HG03108 (cell line): ENCODE data around the gene PDPR.
"Not testable (repeated sequence)": the region's sequence is repeated elsewhere in the genome, so short reads cannot be mapped to it uniquely, and the experiment has no call there.

ENCODE experiments used
- ATAC-seq: cut with Tn5 transposase; IDR thresholded peaks from one replicate; pipeline ENCODE4 v1.9.1; 2021; ENCODE audit warnings: moderate library complexity; ENCODE audit not compliant: unreplicated experiment

The PDPR gene

DNA sequence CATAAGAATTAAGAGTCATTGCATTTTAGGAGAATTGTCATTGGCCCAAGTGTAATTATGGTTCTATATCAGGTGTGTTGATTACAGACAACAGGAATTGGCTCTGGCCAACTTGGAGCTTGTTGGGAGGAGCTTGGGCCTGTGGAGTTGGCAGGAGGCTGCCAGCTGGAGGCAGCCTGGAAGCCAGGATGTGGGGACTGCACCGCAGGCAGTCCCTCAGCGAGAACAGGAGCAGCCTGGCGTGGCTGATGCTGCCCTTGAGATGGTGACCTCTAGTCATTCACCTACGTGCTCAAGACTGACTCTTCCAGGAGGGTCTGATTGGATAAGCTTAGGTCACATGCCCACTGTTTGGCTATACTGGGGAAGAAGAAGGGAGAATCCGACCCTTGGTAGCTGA, 13.6 kb downstream of the PDPR start:
- not testable (repeated sequence) for ATAC-seq

DNA sequence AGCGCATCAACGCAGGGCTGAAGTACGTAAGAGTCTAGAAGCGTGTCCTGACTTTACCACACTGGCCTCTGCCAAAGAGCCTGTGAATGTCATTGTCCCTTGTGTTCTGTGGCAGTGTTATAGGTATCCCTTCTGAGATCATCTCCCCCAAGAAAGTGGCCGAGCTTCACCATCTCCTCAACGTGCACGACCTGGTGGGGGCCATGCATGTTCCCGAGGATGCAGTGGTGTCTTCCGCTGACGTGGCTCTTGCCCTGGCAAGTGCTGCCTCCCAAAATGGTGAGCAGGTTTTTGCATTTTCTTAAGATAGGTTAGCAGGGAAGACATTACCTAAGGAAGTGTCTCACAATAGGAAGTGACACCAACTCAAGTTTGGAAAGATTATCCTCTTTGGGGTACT, 14.7 kb downstream of the PDPR start:
- ATAC-seq: not testable (repeated sequence)

DNA sequence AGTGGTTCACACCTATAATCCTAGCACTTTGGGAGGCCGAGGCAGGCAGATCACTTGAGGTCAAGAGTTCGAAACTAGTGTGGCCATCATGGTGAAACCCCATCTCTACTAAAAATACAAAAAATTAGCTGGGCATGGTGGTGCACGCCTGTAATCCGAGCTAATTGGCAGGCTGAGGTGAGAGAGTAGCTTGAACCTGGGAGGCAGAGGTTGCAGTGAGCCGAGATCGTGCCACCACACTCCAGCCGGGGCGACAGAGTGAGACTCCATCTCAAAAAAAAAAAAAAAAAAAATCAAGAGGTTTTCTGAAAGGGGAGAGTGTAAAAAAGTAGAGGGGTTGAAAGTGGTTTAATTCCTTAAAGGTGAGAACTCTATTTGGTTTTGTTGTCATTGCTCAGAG, 21.7 kb downstream of the PDPR start:
- not testable (repeated sequence) for ATAC-seq

DNA sequence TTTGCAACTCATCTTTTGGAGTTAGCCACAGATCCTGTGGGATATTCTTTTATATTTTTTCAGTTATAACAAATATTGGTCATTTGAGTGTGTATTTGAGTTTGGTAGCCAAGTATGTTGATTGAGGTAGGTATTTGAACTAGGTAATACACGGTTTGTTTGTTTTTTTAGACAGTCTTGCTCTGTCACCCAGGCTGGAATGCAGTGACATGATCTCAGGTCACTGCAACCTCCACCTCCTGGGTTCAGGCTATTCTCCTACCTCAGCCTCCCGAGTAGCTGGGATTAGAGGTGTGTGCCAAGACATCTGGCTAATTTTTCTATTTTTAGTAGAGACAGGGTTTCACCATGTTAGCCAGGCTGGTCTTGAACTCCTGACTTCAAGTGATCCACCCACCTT, 22.5 kb downstream of the PDPR start:
- ATAC-seq: not testable (repeated sequence)

GRCh38 chr16:70142739-70143138, 28.6 kb downstream of the PDPR start:
- ATAC-seq: not testable (repeated sequence)

- ATAC-seq: not testable (repeated sequence)
Measured at GRCh38 chr16:70143231-70143895, 29.2 kb downstream of the PDPR start.

DNA sequence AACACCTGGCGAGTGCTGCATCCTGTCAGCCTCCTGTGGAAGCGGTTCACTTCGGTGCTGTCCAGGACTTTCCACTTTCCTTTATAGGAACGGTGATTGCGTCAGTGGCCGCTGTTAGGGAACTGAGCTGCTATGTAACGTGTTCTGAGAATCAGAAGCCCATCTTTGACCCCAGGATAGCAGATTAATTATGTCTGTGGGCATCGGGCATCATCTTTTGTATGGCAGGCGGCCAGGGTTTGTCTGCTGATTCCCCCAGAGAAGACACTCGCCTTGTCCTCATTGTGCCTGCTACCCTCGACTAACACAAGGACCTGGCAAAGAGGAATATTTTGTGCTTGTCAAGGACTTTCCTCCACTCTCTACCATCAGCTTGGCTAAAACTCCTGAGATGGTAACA, 33.7 kb downstream of the PDPR start:
- not testable (repeated sequence) for ATAC-seq

DNA sequence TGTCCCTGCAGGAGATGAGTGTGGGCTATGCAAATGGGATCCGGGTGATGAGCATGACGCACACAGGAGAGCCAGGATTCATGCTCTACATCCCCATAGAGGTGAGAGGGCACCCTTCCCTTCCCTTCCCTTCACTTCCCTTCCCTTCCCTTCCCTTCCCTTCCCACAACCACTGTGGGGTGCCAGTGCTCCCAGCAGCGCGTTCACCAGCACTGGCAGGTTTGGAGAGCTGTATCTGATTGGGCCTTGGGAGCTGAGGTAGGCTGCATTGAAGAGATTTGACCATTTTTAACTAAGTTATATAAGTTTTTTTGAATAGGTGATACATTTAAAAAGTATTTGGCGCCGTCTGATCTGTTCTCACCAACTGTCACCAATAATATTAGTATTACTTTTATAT, 34.3 kb downstream of the PDPR start:
- ATAC-seq: not testable (repeated sequence)

GRCh38 chr16:70149296-70149695, 35.2 kb downstream of the PDPR start:
- not testable (repeated sequence) for ATAC-seq

DNA sequence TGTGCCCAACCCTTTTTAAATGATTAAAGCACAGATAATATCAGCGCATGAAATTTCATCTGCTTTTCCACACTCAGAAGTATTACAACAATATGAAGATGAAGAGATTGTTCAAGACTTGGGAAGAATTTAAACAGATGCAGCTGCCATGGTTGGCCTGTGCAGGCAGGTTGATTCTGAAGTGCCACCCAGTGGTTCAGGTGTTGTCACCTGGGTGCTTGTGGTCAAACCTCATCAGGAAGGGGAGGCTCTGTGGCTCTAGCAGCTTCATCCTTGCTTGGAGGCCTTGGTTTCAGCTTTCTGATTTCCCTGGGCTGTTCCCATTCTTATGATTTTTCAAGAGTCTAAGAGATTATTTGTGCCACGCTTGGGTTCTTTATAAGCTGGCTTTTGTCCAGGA, 37.3 kb downstream of the PDPR start:
- no peak for ATAC-seq

- ATAC-seq: no peak
Measured at GRCh38 chr16:70151941-70152509, 37.9 kb downstream of the PDPR start.

GRCh38 chr16:70152578-70153302, 38.6 kb downstream of the PDPR start:
- no peak for ATAC-seq

DNA sequence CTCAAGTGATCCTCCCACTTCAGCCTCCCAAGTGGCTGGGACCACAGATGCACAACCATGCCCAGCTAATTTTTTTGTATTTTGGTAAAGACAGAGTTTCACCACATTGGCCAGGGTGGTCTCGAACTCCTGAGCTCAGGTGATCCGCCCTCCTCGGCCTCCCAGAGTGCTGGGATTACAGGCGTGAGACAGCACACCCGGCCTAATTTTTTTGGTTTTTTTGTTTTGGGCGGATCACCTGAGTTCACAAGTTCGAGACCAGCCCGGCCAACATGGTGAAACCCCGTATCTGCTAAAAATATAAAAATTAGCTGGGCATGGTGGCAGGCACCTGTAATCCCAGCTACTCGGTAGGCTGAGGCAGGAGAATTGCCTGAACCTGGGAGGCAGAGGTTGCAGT, 40.6 kb downstream of the PDPR start:
- not testable (repeated sequence) for ATAC-seq

GRCh38 chr16:70156207-70156978, 42.3 kb downstream of the PDPR start:
- ATAC-seq: no peak

DNA sequence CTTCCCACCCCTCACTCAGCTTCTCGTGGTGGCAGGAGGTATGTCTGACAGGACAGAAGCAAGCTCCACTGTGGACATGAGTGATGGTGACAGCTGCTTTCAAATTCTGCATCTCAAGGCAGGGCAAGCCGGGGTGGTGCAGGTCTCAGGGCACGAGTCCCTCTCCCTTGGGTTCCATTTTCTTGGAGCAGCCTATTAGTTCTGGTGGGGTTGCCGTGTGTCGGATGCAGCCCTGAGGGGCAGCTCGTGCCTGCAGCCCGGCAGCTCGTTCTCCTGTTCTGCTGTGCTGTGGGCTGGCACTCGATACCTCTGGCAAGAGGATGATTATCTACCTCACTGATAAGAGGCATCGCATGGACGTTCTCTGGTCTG, 43.0 kb downstream of the PDPR start:
- ATAC-seq: no peak

GRCh38 chr16:70157477-70158260, 43.5 kb downstream of the PDPR start:
- no peak for ATAC-seq

GRCh38 chr16:70158261-70158939, 44.3 kb downstream of the PDPR start:
- ATAC-seq: no peak

DNA sequence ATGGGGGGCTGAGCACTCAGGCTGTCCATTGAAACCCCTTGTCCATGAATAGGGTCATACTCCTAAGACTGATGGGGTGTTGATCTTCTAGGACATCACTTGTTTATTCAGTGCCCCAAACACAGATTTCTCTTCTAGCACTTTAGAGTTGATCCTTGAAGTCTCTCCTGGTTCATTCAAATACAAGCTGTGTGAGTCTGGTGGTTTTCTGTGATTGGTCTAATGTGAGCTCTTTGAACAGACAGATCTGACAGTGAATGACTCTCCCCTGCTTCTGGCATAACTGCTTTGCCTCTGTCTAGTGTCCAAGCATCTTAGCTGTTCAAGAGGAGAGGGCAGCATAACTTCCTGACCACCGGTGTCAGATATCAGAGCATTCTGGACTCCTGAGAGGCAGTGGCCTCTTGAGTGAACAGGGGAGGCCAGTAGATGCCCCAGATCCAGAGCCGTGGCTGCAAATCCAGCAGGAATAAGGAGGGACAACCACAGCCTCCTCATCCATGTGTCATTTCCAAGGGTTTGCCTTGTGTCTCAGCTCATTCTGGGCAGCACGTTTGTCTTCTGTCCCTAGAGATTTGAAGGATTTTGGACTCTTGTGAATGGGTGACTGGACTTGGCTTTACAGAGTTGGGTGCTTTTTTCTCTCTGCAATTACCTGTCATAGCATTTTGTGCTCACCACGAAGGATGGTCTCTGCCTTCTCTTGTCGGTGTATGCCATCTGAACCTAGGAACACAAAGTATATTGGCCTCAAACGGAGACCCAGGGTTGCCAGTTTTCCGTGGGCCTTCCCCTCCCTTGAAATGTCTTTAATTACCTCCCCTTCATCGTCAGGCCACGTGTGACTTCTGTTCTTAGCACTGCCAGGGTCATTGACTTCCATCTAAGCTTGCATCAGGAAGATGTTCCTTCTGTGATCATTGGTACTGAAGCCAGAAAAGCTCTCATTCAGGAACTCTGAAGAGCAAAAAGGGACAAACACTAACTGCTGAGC, 45.5 kb downstream of the PDPR start:
- ATAC-seq: no peak

DNA sequence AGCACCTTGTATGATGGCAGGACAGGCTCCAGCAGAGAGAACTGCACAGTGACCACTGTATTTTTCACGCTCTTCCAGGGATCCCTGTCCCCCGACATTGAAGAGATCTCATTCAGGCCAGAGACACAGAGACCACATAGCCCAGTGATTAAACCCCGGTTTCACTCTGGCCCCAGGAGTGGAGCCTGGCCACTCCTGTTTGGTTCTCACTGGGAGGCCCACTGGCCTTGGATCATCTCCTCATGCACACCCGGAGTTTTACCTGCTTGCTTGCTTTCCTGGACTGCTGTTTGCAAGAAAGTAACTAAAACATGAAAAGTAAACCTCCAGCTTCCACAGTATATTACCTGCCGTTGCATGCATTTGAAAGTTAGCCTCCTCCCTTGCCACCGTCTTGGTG, 46.3 kb downstream of the PDPR start:
- ATAC-seq: no peak
